ENCODE measurements around the gene PSMA7. TPM values are rescaled to one million over a fixed set of nuclear protein-coding genes. Genes with fewer than 3 reads are reported as not detected.
A peak's percentile ranks its signal among the peaks of the same experiment; 100 is the strongest.

The PSMA7 gene
- total RNA-seq, 1 donor from 2014 or later = 248 TPM

GRCh38 chr20:62171245-62171644 lies 28.1 kb upstream of the PSMA7 start:
- DNase-seq = no peak

- DNase-seq = no peak
These were observed 27.3 kb upstream of the PSMA7 start for GRCh38 chr20:62170536-62170935.

- DNase-seq = no peak
These were observed 25.8 kb upstream of the PSMA7 start for GRCh38 chr20:62168890-62169435.

DNA sequence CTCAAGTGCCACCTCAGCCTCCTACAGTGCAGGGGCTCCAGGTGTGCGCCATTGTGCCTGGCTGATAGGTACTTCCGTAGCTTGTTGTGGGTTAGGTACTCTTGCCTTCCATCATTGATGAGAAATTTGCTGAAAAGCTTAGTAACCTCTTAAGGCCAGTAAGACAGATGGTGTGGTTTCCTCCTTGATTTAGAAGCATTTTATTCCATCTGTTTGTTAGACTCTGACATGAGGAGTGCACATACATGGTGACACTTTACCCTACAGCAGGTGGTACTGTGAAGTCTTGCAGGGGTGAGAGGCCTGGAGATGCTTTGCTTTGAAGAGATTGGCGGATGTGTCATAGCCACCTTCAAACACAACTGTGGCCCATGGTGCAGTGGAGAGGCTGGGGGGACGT lies 24.9 kb upstream of the PSMA7 start:
- DNase-seq = no peak

DNA sequence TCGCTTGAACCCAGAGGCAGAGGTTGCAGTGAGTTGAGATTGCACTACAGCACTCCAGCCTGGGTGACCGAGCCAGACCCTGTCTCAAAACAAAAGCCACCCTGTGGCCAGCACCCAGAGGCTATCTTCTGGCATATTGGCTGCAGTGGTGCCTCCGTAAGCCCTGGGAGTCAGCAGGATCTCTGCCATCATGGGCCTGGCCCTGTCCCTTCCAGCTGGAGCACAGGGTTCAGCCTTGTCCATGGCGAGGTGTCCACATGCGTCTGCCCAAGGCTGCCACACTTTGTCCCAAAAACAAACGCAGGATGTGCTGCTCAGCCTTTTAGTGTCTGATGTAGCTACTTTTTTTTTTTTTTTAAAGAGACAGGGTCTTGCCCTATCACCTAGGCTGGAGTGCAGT lies 24.3 kb upstream of the PSMA7 start:
- no peak for DNase-seq

DNA sequence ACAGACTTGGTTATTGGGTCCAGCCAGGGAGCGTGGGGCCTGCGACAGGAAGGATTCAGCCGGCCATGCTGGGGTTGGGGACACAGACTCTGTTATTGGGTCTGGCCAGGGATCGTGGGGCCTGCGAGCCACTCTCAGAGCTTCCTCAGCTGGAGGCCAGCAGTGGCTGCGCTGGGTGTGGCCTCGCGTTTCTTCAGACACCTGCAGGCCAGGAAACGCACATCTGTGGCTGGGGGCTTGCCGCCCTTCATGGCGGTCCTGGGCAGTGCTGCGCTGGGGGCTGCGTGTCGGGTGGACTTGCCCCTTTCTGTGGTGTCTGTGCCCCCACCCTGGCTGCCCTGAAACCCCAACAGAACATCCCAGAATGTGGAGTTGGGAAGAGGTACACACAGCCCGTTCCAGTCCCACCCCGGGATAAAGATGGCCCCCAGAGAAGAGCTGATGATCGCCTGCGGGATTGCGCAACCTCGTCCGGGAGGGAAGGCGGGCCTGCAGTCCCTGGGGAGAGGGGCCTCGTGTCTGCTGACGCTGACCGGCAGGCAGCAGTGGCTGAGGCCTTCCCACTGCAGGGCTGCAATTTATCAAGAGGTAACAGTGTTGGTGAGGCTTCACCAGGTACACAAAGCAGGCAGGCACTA lies 22.7 kb upstream of the PSMA7 start:
- no peak for DNase-seq

- no peak for DNase-seq
These were observed 21.9 kb upstream of the PSMA7 start for GRCh38 chr20:62164879-62165761.

DNA sequence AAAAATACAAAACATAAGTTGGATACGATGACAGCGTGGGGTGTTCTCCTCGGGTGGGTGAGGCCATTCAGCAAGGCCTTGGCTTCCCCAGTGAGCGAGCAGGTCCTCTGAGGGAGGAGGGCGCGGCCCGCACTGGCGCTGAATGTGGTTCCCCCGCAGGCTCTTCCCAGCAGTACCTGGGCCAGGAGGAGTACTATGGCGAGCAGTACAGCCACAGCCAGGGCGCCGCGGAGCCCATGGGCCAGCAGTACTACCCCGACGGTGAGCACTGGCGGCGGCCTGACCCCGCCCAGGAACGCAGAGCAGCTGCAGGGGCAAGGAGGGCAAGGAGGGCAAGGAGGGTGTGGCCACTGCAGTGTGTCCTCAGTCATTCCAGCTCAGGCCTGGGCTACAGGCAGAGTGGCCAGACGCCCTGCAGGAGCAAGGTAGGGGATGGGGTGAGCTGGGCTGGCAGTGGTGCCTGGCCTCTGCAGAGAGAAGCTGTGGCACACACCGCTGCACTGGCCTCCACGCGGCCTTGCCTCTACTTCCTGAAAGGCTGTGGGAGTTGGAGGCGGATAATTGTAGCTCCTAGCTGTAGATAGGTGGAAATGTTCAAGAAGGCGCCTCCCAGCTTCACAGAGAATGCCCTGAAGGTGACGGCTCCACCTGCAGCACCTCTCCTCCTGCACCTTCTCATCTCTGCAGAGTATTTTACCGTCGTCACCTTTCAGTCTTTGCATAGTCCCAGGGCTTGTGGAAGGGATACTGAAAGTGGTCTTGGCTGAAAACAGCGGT lies 21.0 kb upstream of the PSMA7 start:
- no peak for DNase-seq

- DNase-seq = no peak
These were observed 20.3 kb upstream of the PSMA7 start for GRCh38 chr20:62163485-62163865.

- no peak for DNase-seq
These were observed 19.7 kb upstream of the PSMA7 start for GRCh38 chr20:62162765-62163484.

DNA sequence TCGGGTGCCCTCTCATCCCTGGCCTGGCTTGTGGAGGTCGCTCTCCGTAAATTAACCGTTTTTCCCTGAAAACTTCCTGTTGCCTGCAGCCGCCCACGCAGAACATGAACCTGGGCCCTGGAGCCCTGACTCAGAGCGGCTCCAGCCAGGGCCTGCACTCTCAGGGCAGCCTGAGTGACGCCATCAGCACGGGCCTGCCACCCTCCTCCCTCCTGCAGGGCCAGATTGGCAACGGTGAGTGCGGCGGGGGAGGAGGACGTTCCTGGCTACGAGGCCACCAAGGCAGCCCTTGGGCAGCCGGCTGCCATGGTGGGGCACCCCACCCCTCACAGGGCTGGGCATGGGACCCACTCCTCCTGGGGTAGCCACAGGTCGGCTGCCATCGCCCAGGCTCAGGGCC lies 18.2 kb upstream of the PSMA7 start:
- no peak for DNase-seq

DNA sequence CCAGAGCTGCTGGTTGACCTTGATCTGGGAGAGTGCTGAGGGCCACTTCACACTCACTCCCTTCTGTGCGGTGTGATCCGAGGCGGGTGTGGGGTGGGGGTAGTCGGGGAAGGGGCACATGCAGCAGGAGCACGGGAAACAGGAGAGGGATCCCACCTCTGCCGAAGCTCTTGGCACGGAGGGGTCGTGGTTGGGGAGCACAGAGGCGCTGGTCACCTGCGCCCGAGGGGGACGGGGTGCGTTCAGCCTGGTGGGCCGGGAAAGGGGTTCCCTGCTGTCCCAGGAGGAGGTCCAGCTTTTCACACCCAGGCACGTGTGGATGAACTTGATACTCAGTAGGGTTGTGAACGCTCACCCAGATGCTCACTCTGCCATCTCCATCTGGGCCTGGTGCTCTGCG lies 17.7 kb upstream of the PSMA7 start:
- no peak for DNase-seq

GRCh38 chr20:62160253-62160652 lies 17.1 kb upstream of the PSMA7 start:
- no peak for DNase-seq

DNA sequence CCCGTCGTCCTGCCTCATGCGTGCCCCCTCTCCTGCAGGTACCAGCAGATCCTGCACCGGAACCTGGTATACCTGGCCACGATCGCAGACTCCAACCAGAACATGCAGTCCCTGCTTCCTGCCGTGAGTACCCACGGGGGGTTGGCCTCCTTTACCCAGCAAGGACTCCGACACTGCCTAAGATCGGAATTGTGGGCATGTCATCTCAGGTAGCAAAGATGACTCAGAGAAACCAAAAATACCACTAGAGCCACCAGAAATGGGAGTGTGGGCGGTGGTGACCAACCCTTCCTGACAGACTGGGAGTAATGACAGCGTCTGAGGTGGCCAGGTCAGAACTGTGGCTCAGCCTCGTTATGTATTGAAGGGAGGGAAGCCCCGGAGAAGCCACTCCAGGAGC lies 16.6 kb upstream of the PSMA7 start:
- no peak for DNase-seq

- no peak for DNase-seq
These were observed 15.9 kb upstream of the PSMA7 start for GRCh38 chr20:62159052-62159451.

DNA sequence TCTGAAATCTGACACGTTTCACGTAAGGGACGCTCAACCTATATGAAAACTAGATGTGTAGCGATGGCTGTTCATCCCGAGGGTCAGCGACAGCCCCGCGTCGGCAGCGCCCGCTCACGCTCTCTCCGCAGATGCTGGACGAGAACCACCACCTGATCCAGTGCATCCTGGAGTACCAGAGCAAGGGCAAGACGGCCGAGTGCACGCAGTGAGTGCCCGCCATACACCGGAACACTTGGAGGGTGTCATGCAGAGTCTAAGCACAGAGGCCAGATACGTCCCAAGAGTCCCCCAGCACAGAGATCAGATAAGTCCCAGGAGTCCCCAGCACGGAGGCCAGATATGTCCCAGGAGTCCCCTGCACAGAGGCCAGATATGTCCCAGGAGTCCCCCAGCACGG lies 15.3 kb upstream of the PSMA7 start:
- DNase-seq = no peak

- DNase-seq = no peak
These were observed 14.8 kb upstream of the PSMA7 start for GRCh38 chr20:62158088-62158400.

GRCh38 chr20:62157387-62158087 lies 14.3 kb upstream of the PSMA7 start:
- DNase-seq = no peak

DNA sequence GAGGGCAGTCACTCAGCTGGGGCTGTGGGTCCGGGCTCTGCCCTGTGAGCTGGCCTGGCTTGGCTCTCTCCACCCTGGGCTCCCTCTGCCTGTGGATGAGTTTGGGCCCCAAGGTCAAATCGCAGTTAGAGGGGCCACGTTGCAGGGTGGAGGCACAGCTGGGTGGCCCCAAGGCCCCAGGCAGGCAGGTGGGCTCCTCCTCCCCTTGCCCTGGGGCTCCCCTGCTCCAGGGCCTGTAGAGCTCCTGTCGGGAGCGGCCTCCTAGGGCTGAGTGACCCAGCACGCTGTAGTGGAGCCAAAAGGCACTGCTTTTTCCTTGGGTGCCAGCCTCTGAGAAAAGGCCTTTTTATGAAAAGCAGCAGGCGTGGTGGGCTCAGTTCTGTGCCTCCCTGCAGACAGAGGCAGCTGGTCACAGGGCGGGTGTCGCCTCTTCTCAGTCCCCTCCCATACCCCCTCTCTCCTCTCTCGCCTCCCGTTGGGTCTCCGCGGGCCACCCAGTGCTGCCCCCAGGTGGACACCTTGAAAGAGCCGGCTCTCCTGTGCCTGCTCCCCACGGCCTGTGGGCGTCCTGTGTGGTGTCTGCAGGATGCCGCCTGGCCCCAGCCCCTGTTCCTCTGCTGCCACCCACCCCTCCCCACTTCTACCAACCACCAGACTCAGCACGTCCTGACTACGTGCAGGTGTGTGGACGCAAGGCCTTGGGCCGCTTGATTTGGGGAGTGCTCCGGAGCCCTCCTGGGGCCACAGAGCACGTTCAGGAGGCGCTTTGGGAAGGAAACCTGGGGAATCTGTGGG lies 13.6 kb upstream of the PSMA7 start:
- peak; percentile 87 for DNase-seq

DNA sequence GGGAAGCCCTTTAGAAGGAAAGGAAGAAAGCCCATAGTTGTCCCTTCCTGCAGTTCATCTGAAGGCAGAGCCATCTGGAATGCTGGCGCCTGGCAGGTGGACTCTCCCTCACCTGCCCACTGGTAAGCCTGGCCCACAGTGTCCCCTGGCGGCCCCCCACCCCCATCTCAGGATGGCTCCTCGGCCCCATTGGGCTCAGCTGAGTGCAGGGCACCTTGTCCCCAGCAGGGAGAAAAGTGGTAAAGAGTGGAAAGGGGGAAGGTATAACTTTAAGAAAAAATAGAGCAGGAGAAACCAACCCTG lies 13.0 kb upstream of the PSMA7 start:
- DNase-seq = no peak
